Raji (cell line): ENCODE measurements around the gene WAC.

Experiments used
- POLR2A ChIP-seq: IDR thresholded peaks from 2 replicates; pipeline ENCODE4 v1.6.1; 2011; ENCODE audit warnings: low read depth, low read length, control low read depth; ENCODE audit not compliant: insufficient read depth

Gene WAC

DNA sequence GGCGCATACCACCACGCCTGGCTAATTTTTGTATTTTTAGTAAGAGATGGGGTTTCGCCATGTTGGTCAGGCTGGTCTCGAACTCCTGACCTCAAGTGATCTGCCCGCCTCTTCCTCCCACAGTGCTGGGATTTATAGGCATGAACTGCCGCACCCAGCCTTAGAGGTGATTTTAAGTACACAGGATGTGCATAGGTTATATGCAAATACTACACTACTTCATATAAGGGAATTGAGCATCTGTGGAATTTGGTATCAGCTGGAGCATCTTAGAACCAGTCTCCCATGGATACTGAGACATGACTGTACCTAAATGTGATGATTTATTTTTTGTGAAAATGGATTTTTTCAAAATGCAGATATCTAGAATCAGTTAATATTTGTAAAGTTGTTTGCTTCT is 21.1 kb downstream of the WAC start:
- TF ChIP-seq POLR2A: no peak

DNA sequence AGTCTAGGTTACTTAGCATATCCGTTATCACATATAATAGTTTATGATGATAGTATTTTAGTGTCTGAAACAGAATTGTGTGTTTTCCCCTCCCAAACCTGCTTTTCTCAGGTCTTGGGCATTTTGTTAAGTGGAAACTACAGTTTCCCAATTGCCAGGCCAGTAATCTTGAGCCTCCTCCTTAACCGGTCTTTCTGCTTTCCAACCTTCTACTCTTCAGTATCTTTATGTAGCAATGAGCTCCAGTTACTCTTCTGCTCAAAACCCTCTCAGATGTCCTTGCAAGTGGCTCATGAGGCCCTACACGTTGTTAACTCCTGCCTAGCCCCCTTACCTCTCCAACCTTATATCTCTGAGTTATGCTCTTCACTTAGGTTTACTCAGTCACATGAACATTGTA is 22.0 kb downstream of the WAC start:
- no peak for TF ChIP-seq POLR2A

DNA sequence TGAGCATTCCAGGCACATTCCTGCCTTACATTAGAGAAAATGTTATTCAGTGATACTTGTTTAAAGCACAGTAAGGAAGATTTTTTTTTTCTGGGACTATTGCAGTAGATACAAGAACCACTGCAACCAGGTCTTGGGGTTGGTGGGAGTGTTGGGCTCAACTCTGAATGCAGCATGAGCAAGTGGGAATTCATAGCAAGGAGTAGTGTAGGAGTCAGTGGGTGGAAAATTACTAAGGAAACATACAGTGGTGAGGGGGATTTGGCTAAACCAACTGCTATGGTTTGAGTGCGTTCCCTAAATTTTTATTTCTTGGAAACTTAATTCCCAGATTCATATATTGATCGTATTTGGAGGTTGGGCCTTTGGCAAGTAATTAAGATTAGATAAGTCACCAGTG is 22.4 kb downstream of the WAC start:
- no peak for TF ChIP-seq POLR2A

- no peak for TF ChIP-seq POLR2A
These were observed 23.2 kb downstream of the WAC start for GRCh38 chr10:28556142-28556541.

- no peak for TF ChIP-seq POLR2A
These were observed 25.3 kb downstream of the WAC start for GRCh38 chr10:28558186-28558585.

DNA sequence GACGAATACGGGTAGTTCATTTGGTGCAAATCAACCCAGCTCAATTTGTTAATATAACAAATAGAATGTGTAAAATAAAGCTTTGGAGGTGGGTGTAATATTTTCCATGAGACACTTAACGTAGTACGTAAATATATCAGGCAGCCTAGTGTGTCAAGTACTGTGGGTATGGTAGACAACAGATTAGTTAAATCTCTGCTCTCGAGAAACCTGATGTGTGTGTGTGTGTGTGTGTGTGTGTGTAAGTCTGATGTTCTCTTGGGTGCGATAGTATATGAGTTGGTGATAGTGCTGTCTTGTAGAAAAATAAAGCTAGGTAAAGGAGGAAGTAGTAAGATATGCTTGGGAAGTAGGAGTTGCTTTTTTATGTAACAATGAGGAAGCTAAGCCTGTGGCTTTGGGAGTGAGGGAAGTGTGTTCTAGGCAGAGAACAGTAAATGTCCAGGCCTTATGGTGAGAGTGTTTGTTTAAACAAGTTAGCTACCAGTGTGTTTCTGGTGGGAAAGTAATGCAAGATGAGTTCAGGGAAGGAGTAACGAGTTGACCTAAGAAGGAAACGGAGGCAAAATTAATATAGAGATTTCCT is 26.1 kb downstream of the WAC start:
- TF ChIP-seq POLR2A: no peak

- no peak for TF ChIP-seq POLR2A
These were observed 26.7 kb downstream of the WAC start for GRCh38 chr10:28559618-28560017.

DNA sequence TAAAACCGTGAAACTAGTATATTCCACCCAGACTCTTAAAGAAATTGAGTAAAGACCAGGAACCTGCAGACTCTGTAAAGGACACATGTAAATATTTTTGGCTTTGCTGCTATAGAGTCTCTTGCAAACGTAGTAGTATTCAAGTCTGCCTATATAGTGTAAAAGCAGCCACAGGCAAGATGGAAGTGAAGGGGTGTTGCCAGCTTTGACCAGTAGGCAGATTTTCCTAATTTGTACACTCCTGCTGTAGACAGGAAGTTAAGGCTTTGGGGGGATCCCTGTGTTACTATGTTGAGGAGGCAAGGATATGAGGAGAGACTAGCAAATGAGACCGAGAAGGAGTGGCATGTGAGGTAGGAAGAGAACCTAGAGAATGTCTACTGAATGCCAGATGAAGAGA is 27.7 kb downstream of the WAC start:
- TF ChIP-seq POLR2A: no peak

- TF ChIP-seq POLR2A: no peak
These were observed 28.6 kb downstream of the WAC start for GRCh38 chr10:28561531-28561930.

DNA sequence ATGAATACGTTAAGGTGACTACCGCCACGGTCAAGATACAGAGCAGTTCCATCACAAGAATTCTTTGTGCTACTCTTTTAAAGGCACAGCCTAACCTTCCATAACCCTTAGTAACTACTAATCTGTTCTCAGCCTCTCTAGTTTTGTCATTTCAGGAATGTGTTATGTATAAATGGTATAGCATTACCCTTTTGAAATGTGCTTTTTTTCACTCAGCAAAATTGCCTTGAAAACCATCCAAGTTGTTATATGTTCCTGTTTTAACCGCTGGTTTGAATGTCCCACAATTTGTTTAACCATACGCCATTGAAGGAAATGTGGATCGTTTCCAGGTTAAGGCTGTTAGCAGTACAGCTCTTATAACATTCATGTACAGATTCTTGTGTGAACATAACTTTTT is 32.0 kb downstream of the WAC start:
- TF ChIP-seq POLR2A: no peak

- no peak for TF ChIP-seq POLR2A
These were observed 33.6 kb downstream of the WAC start for GRCh38 chr10:28566458-28567015.

GRCh38 chr10:28569506-28570159 is 36.7 kb downstream of the WAC start:
- no peak for TF ChIP-seq POLR2A

GRCh38 chr10:28570598-28570997 is 37.7 kb downstream of the WAC start:
- no peak for TF ChIP-seq POLR2A

- TF ChIP-seq POLR2A: no peak
These were observed 38.3 kb downstream of the WAC start for GRCh38 chr10:28571265-28571664.

- TF ChIP-seq POLR2A: no peak
These were observed 42.9 kb downstream of the WAC start for GRCh38 chr10:28575852-28576251.

- TF ChIP-seq POLR2A: no peak
These were observed 44.6 kb downstream of the WAC start for GRCh38 chr10:28577506-28577905.

- TF ChIP-seq POLR2A: no peak
These were observed 45.5 kb downstream of the WAC start for GRCh38 chr10:28578454-28578853.
